Neural cell (in vitro differentiated cells): ENCODE results near the gene MSMB. TPM values are rescaled to one million over a fixed set of nuclear protein-coding genes. Genes with fewer than 3 reads are reported as not detected.

Experiments
- H2AFZ ChIP-seq: fragments of 200-600, 300-800 bp; sonication (generic), shearing (Covaris generic); 2 replicates; pipeline ENCODE4 v1.6.0; 2014; ENCODE audit warnings: low read depth, mild to moderate bottlenecking, antibody characterized with exemption, low read length, moderate library complexity
- H3F3A ChIP-seq: fragments of 200-600 bp; shearing (Covaris generic); 2 replicates; pipeline ENCODE4 v1.6.1; 2016; ENCODE audit warnings: mild to moderate bottlenecking, moderate library complexity, mixed read lengths, antibody characterized with exemption, low read length; ENCODE audit not compliant: insufficient read depth, poor library complexity, severe bottlenecking
- H3K27ac ChIP-seq: fragments of 200-600, 300-800 bp; sonication (generic), shearing (Covaris generic); 2 replicates; pipeline ENCODE4 v1.5.1; 2014; ENCODE audit warnings: mild to moderate bottlenecking, low read length, moderate library complexity
- H3K27me3 ChIP-seq: fragments of 300-800, 200-600 bp; sonication (generic), shearing (Covaris generic); 2 replicates; pipeline ENCODE4 v1.6.0; 2014; ENCODE audit warnings: mild to moderate bottlenecking, low read depth, low read length, moderate library complexity; ENCODE audit not compliant: insufficient read depth
- H3K36me3 ChIP-seq: fragments of 300-800, 200-600 bp; sonication (generic), shearing (Covaris generic); 2 replicates; pipeline ENCODE4 v1.5.1; 2014; ENCODE audit warnings: mild to moderate bottlenecking, antibody characterized with exemption, low read length, moderate library complexity; ENCODE audit not compliant: insufficient read depth
- H3K4me2 ChIP-seq: fragments of 300-800, 200-600 bp; sonication (generic), shearing (Covaris generic); 2 replicates; pipeline ENCODE4 v1.6.0; 2014; ENCODE audit warnings: mild to moderate bottlenecking, low read length
- H3K4me3 ChIP-seq: fragments of 300-800, 200-600 bp; sonication (generic), shearing (Covaris generic); 2 replicates; pipeline ENCODE4 v1.5.1; 2014; ENCODE audit warnings: mild to moderate bottlenecking, low read length, moderate library complexity
- H3K79me2 ChIP-seq: fragments of 200-600 bp; shearing (Covaris generic); replicated peaks from 2 replicates; pipeline ENCODE4 v1.6.0; 2014; ENCODE audit warnings: mild to moderate bottlenecking, low read length, moderate library complexity; ENCODE audit not compliant: insufficient read depth
- H3K9ac ChIP-seq: fragments of 300-800, 200-600 bp; sonication (generic), shearing (Covaris generic); 2 replicates; pipeline ENCODE4 v1.6.1; 2016; ENCODE audit warnings: mild to moderate bottlenecking, low read length, mixed read lengths
- H3K9me2 ChIP-seq: fragments of 200-600 bp; shearing (Covaris generic); 2 replicates; pipeline ENCODE4 v1.6.1; 2016; ENCODE audit warnings: mild to moderate bottlenecking, low read length, mixed read lengths; ENCODE audit not compliant: insufficient read depth
- H3K9me3 ChIP-seq: fragments of 200-600, 300-800 bp; sonication (generic), shearing (Covaris generic); 2 replicates; pipeline ENCODE4 v1.6.1; 2016; ENCODE audit warnings: mild to moderate bottlenecking, mixed run types, low read length, moderate library complexity, mixed read lengths
- H4K20me1 ChIP-seq: fragments of 200-600 bp; shearing (Covaris generic); 2 replicates; pipeline ENCODE4 v1.6.1; 2016; ENCODE audit warnings: mild to moderate bottlenecking, mixed run types; ENCODE audit not compliant: insufficient read depth
- EP300 ChIP-seq: fragments of 450-650 bp; conservative IDR thresholded peaks from 2 replicates; pipeline ENCODE4 v1.6.1; 2014; ENCODE audit warnings: antibody characterized with exemption, mild to moderate bottlenecking, moderate library complexity; ENCODE audit not compliant: poor library complexity, severe bottlenecking
- EZH2 ChIP-seq: fragments of 200-600, 300-800 bp; shearing (Covaris generic), sonication (generic); IDR thresholded peaks from 2 replicates; pipeline ENCODE4 v1.6.1; 2014; ENCODE audit warnings: antibody characterized with exemption, low read length, borderline replicate concordance, mild to moderate bottlenecking; ENCODE audit not compliant: insufficient read depth, poor library complexity, severe bottlenecking
- MXI1 ChIP-seq: fragments of 450-650 bp; conservative IDR thresholded peaks from 2 replicates; pipeline ENCODE4 v1.6.1; 2014; ENCODE audit warnings: antibody characterized with exemption, mild to moderate bottlenecking; ENCODE audit not compliant: poor library complexity, severe bottlenecking
- POLR2AphosphoS5 ChIP-seq: IDR thresholded peaks from 2 replicates; pipeline ENCODE4 v1.6.1; 2012
- RAD21 ChIP-seq: fragments of 450-650 bp; conservative IDR thresholded peaks from 2 replicates; pipeline ENCODE4 v1.6.1; 2014; ENCODE audit warnings: antibody characterized with exemption, mild to moderate bottlenecking, moderate library complexity
- SMC3 ChIP-seq: fragments of 450-650 bp; conservative IDR thresholded peaks from 2 replicates; pipeline ENCODE4 v1.6.1; 2014; ENCODE audit warnings: antibody characterized with exemption, mild to moderate bottlenecking, moderate library complexity; ENCODE audit not compliant: poor library complexity
- TAF1 ChIP-seq: IDR thresholded peaks from 2 replicates; pipeline ENCODE4 v1.6.1; 2012; ENCODE audit warnings: low read depth
- polyA plus RNA-seq: library from polyadenylated mRNA; depleted of rRNA; stranded (reverse); fragments of >200 nt; gene quantifications from 2 replicates; pipeline ENCODE4 v1.2.3, GENCODE V29; 2014
- TF ChIP-seq, protein P1 (sequence below): IDR thresholded peaks from 2 replicates; pipeline ENCODE4 v1.6.1; 2012; ENCODE audit warnings: borderline replicate concordance
- TF ChIP-seq, protein P2 (sequence below): fragments of 450-650 bp; IDR thresholded peaks from 2 replicates; pipeline ENCODE4 v1.5.1; 2014; ENCODE audit warnings: antibody characterized with exemption, mild to moderate bottlenecking, moderate library complexity; ENCODE audit not compliant: poor library complexity, severe bottlenecking

The MSMB gene
- polyA plus RNA-seq, 1 donor from 2014 or later = not detected

- H3K4me2 ChIP-seq = no peak overlapping the region
- no peaks in the 10 kb centered on the region for H3K9me2 ChIP-seq
- no peak overlapping the region for H3K27ac ChIP-seq
- H3K36me3 ChIP-seq = no peaks in the 10 kb centered on the region
- TF ChIP-seq TAF1 (no peak), EZH2 (no peak)
- TF ChIP-seq, protein P1, sequence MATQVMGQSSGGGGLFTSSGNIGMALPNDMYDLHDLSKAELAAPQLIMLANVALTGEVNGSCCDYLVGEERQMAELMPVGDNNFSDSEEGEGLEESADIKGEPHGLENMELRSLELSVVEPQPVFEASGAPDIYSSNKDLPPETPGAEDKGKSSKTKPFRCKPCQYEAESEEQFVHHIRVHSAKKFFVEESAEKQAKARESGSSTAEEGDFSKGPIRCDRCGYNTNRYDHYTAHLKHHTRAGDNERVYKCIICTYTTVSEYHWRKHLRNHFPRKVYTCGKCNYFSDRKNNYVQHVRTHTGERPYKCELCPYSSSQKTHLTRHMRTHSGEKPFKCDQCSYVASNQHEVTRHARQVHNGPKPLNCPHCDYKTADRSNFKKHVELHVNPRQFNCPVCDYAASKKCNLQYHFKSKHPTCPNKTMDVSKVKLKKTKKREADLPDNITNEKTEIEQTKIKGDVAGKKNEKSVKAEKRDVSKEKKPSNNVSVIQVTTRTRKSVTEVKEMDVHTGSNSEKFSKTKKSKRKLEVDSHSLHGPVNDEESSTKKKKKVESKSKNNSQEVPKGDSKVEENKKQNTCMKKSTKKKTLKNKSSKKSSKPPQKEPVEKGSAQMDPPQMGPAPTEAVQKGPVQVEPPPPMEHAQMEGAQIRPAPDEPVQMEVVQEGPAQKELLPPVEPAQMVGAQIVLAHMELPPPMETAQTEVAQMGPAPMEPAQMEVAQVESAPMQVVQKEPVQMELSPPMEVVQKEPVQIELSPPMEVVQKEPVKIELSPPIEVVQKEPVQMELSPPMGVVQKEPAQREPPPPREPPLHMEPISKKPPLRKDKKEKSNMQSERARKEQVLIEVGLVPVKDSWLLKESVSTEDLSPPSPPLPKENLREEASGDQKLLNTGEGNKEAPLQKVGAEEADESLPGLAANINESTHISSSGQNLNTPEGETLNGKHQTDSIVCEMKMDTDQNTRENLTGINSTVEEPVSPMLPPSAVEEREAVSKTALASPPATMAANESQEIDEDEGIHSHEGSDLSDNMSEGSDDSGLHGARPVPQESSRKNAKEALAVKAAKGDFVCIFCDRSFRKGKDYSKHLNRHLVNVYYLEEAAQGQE = no peak
- H3K9ac ChIP-seq = no peak overlapping the region
- no peaks in the 10 kb centered on the region for H3F3A ChIP-seq
- no peaks in the 10 kb centered on the region for H3K79me2 ChIP-seq
- H4K20me1 ChIP-seq = no peaks in the 10 kb centered on the region
- no peaks in the 10 kb centered on the region for H3K9me3 ChIP-seq
- no peaks in the 10 kb centered on the region for H3K27me3 ChIP-seq
- no peak overlapping the region for H3K4me3 ChIP-seq
- H2AFZ ChIP-seq = no peak overlapping the region
Observed at GRCh38 chr10:46079831-46080585, 33.9 kb upstream of the MSMB start.

GRCh38 chr10:46077731-46078413 is 31.8 kb upstream of the MSMB start:
- H3F3A ChIP-seq = no peaks in the 10 kb centered on the region
- no peaks in the 10 kb centered on the region for H3K9me2 ChIP-seq
- no peaks in the 10 kb centered on the region for H3K27me3 ChIP-seq
- no peak overlapping the region for H3K9ac ChIP-seq
- H3K79me2 ChIP-seq = no peaks in the 10 kb centered on the region
- no peak overlapping the region for H3K4me3 ChIP-seq
- H3K9me3 ChIP-seq = no peaks in the 10 kb centered on the region
- H2AFZ ChIP-seq = no peak overlapping the region
- H4K20me1 ChIP-seq = no peaks in the 10 kb centered on the region
- H3K4me2 ChIP-seq = no peak overlapping the region
- no peak overlapping the region for H3K27ac ChIP-seq
- TF ChIP-seq POLR2AphosphoS5 (no peak), EP300 (no peak), RAD21 (no peak), TAF1 (no peak), EZH2 (no peak), SMC3 (no peak), MXI1 (no peak)
- TF ChIP-seq, protein P2, sequence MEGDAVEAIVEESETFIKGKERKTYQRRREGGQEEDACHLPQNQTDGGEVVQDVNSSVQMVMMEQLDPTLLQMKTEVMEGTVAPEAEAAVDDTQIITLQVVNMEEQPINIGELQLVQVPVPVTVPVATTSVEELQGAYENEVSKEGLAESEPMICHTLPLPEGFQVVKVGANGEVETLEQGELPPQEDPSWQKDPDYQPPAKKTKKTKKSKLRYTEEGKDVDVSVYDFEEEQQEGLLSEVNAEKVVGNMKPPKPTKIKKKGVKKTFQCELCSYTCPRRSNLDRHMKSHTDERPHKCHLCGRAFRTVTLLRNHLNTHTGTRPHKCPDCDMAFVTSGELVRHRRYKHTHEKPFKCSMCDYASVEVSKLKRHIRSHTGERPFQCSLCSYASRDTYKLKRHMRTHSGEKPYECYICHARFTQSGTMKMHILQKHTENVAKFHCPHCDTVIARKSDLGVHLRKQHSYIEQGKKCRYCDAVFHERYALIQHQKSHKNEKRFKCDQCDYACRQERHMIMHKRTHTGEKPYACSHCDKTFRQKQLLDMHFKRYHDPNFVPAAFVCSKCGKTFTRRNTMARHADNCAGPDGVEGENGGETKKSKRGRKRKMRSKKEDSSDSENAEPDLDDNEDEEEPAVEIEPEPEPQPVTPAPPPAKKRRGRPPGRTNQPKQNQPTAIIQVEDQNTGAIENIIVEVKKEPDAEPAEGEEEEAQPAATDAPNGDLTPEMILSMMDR = no peak
- TF ChIP-seq, protein P1 = no peak
- H3K36me3 ChIP-seq = no peaks in the 10 kb centered on the region
